SK-N-SH (cell line): ENCODE data around the gene HCCS.

Source experiments
- CTCF ChIP-seq: fragments of 200-600 bp; sonication (generic); IDR thresholded peaks from 2 replicates; pipeline ENCODE4 v1.6.1; 2017; ENCODE audit warnings: antibody characterized with exemption, mild to moderate bottlenecking, moderate library complexity
- EP300 ChIP-seq, 2 experiments: IDR thresholded peaks; 2 replicates each; pipeline versions ENCODE4 v1.4.0 to v1.6.1; 2012; ENCODE audit warnings: borderline replicate concordance in 1 of 2, low read depth in 1 of 2, low read length in 1 of 2
- JUND ChIP-seq: IDR thresholded peaks from 2 replicates; pipeline ENCODE4 v1.4.0; 2012
- POLR2AphosphoS5 ChIP-seq: IDR thresholded peaks from 2 replicates; pipeline ENCODE4 v1.6.1; 2012; ENCODE audit warnings: low read depth, low read length
- RAD21 ChIP-seq: IDR thresholded peaks from 2 replicates; pipeline ENCODE4 v1.6.1; 2012; ENCODE audit warnings: mild to moderate bottlenecking, low read length
- RFX5 ChIP-seq: IDR thresholded peaks from 2 replicates; pipeline ENCODE4 v1.6.1; 2012; ENCODE audit warnings: mild to moderate bottlenecking, improper control_type of control experiment, low read length
- RXRA ChIP-seq: IDR thresholded peaks from 2 replicates; pipeline ENCODE4 v1.4.0; 2012; ENCODE audit warnings: low read depth, mild to moderate bottlenecking, borderline replicate concordance
- SIN3A ChIP-seq: IDR thresholded peaks from 2 replicates; pipeline ENCODE4 v1.6.1; 2012; ENCODE audit warnings: low read depth, mild to moderate bottlenecking, low read length, moderate library complexity, borderline replicate concordance
- SMC3 ChIP-seq: IDR thresholded peaks from 2 replicates; pipeline ENCODE4 v1.6.1; 2012; ENCODE audit warnings: low read depth, low read length, improper control_type of control experiment
- TAF1 ChIP-seq: IDR thresholded peaks from 2 replicates; pipeline ENCODE4 v1.6.1; 2012; ENCODE audit warnings: low read depth, mild to moderate bottlenecking, low read length, moderate library complexity, borderline replicate concordance

- TF ChIP-seq CTCF (no peak), SIN3A (no peak), EP300 (IDR thresholded peaks at IDR 0.05; ENCODE audit: borderline replicate concordance in 1 of 2, low read depth in 1 of 2, low read length in 1 of 2) (no peak), RAD21 (no peak), TAF1 (no peak), POLR2AphosphoS5 (no peak), SMC3 (no peak), RFX5 (no peak), JUND (no peak), RXRA (no peak)
Measured at GRCh38 chrX:11073381-11073780, 37.8 kb upstream of the HCCS start.
